DMS153 treated with DMSO at 0.1 percent for 48 hours (cell line): ENCODE measurements around the gene RPL35.

ENCODE experiments used
- DNase-seq: peaks from one replicate; lab custom pipeline; 2025; ENCODE audit not compliant: unreplicated experiment; lab: John Stamatoyannopoulos, UW

Gene RPL35

DNA sequence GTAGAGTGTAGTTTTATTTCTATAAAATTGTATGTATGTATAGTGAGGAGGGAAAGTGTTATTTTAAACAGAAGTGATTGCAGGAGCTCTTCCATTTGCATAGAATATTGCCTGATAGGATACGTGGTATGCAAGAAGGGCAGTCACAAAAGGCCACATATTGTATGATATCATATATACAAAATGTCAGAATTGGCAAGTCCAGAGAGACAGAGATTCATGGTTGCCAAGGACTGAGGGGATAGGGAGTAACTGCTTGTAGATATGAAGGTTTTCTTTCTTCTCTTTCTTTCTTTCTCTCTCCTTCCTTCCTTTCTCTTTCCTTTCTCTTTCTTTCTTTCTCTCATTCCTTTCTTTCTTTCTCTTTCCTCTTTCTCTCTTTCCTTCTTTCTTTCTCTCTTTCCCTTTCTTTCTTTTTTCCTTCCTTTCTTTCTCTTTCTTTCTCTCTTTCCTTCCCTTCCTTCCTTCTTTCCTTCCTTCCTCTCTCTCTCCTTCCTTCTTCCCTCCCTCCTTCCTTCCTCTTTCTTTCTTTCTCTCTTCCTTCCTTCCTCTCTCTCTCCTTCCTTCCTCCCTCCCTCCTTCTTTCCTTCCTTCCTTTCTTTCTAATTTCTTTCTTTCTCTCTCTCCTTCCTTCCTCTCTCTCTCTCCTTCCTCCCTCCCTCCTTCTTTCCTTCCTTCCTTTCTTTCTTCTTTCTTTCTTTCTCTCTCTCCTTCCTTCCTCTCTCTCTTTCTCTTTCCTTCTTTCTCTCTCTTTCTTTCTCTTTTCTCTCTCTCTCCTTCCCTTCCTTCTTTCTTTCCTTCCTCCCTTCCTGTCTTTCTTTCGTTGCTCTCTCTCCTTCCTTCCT, 33.0 kb downstream of the RPL35 start:
- no peak for DNase-seq

DNA sequence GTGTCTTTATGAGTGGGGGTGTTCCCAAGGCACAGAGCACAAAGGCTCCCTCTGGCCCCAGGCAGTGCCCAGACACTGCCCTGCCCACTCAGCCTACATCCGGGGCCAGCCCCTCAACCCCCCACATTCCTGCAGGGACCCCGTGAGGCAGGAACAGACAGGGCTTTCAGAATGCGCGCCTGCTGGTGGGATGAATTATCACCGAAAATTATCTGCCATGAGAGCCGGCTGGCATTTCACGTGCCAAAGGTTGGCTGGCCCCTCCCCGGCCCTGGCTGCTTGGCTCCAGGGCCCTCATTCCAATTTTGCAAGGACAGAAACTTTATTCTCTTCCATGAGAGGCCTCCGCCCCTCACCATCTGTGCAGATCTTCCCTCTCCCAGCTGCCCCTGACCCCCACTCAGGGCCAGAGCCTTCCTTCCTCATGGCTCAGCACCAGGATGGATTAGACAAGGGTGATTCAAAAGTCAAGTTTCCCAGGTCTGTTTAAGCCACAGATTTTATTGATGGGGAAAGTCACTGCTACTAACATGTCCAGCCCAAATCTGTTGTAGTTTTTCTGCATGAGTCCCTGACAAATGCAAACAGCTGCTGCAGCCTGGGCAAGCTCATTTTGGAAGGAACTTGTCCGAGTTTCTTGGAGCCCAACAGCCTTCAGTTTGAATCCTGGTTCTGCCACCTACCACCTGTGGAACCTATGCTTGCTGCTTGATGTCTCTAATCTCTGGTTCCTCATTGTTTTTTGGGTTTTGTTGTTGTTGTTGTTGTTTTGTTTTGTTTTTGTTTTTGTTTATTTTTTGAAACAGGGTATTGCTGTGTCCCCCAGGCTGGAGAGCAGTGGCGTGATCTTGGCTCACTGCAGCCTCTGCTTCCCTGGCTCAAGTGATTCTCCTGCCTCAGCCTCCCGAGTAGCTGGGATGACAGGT, 40.8 kb downstream of the RPL35 start:
- no peak for DNase-seq

DNA sequence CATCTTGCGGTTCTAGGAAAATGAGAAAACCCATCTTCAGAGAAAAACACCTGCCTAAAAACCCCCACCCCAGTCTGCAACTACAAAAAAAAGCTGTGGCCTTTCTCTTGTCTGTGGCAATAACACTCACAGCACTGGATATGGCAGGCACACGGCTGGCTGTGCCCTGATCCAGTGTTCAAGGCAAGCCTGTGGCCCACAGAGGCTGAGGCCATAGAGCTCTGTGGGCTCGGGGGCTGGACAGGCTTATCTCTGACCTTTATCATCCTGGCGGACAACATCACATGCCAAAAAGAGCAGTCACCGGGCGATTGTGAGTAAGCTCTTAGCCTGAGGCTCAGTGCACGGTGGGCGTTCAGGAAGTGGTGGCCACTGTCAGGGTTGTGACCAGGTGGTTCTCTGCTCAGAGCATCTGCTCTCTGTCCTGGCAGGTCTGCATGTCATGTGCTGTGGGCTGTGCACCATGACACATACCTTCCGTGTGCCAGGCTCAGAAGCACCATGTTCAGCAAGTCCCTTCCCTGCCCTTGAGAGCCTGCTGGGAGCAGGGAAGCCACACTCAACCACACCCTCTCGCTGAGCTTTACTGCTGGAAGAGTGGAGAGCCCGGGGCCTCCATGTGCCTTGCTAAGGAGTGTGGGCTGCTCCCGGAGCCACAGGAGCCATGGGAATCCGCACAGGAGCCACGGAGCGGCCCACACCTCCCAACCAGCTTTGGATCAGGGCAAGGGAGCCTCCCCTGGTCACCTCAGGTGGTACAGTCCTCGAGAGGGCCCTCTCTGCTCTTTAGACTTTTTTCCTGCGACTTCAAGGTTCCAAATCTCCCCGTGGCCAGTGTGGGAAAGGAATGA, 43.1 kb downstream of the RPL35 start:
- no peak for DNase-seq

DNA sequence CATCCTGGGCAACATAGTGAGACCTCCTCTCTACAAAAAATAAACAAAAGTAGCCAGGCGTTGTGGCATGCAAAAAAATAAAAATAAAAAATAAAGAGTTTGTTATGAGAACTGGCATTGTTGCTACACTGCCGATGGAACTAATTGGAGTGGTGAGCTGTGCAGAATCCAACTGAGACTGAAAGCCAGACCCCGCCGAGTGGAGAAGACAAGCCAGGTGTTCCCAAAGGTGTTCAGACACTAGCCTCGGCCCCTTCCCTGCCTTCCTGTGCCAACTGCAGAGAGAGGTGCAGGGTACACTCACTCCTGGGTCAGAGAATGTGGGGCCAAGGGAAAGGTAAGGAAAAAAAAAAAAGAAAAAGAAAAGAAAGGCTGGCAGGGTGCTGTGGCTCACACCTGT, 46.2 kb downstream of the RPL35 start:
- DNase-seq = no peak

DNA sequence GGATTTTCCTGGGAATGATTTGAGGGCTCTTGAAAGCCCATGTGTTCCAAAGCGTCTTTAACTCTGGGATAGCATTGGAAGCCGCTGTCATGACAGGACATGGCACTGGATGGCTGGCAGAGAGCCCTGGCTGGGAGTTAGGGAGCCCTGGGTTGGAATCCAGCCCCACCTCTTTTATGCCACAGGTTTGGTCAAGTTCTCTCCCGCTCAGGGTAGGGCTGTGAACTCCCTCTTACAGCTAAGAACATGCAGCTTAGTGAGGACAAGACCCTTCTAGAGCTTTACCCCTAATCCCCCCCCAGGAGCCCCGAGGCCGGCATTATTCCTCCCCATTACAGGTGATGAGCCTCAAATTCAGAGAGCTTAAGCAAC, 47.6 kb downstream of the RPL35 start:
- DNase-seq = no peak

DNA sequence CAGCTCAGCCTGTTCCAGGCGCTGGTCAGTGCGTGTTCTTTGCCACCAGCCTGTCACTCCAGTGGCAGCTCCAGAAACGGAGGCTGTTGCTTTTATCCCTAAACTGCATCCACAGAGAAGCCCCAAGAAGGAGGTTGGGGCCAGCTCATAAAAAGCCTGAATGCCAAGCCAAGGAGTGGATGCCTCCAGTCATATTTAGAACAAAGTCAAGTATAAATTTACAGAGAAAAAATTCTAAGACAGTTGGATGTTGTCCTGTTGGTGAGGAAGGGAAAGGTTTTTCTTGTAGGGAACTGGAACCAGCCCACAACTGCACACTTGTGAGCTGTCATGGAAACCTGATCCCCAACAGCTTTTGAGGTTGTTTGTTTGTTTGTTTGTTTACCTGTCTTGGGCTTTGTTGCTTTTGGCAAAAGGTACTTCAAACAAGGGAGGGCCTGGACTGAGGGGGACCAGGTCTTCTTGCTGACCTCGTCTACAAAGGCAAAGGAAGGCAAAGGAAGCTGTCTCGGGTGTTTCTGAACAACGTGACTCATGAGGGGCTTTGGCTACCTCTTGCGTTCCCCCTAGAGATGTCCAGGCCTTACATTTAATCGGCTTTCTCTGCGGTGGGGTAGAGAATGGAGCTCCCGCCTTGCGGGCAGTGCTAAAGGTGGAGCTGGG, 48.1 kb downstream of the RPL35 start:
- no peak for DNase-seq

DNA sequence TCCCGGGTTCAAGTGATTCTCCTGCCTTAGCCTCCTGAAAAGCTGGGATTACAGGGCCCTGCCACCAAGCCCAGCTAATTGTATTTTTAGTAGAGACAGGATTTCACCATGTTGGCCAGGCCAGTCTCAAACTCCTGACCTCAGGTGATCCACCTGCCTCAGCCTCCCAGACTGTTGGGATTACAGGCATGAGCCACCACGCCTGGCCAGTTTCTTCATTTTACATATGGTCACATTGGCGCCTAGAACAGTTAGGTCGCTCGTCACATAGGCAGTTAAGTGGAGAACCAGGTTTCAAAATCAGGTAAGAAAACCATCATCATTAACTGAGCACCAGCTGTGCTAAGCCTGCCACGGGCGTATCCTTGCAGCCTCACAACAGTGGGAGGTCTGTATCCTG, 48.7 kb downstream of the RPL35 start:
- no peak for DNase-seq

DNA sequence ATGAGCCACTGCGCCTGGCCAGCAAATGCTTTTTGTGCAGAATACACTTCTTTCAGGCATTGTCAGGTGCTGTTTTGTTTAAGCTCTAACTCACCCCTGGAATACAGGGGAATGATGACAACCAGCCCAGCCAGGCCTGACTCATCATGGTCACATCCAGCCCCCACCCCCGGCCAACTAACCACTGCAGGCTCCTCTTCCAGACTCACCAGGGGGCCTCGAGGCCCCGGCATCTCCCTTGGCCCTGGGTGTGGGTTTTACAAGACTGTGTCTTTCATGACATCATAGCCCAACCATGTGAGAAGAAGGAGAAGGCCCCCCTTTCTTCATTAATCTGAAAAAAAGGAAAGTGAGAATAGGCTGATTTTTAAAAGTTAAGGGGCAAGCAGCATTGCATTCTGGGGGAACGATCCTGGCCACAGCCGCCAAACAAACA, 49.3 kb downstream of the RPL35 start:
- DNase-seq = no peak

DNA sequence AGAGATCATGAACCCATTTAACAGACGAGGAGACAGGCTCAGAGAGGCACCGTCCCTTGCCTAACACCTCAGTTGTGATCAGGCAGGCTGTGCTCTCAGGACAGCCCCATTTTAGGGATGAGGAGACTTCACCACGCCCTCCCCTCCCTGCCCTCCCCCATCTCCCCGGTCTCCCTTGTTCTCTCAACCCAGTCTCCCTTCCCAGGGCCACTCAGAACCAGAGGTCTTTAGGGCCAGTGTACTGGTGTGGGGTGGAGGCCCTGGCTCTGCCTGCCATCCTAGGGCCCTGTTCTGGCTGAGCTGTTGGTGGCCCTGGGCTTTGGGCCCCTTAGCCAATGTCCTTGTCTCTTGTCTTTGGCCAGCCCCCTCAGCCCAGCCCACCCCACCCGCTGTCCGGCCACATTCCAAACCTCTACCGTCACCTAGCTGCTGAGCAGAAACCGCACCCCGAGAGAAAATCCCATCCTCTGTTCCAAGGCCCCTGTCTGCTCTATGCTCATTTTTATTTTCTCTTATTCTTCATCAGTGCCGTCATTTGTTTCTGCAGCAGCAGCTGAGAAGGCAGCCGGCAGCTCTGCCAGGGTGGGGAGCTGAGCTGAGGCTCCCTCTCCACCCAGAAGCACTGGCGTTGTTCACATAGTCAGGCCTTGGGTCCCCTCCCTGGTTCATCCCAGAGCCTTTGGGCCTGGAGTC, 50.9 kb downstream of the RPL35 start:
- no peak for DNase-seq

DNA sequence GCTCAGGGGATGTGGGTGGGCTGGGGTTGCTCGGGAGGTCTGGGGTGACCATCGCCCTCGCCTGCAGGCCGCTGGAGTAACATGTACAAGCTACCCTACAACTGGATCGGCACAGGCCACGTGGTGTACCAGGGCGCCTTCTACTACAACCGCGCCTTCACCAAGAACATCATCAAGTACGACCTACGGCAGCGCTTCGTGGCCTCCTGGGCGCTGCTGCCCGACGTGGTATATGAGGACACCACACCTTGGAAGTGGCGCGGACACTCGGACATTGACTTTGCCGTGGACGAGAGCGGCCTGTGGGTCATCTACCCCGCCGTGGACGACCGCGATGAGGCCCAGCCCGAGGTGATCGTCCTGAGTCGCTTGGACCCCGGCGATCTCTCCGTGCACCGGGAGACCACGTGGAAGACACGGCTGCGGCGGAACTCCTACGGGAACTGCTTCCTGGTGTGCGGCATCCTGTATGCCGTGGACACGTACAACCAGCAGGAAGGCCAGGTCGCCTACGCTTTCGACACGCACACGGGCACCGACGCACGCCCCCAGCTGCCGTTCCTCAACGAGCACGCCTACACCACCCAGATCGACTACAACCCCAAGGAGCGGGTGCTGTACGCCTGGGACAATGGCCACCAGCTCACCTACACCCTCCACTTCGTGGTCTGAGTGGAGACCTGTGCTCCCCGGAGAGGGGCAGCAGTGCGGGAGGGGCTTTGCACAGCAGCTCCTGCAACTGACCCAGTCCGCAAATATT, 51.8 kb downstream of the RPL35 start:
- no peak for DNase-seq

DNA sequence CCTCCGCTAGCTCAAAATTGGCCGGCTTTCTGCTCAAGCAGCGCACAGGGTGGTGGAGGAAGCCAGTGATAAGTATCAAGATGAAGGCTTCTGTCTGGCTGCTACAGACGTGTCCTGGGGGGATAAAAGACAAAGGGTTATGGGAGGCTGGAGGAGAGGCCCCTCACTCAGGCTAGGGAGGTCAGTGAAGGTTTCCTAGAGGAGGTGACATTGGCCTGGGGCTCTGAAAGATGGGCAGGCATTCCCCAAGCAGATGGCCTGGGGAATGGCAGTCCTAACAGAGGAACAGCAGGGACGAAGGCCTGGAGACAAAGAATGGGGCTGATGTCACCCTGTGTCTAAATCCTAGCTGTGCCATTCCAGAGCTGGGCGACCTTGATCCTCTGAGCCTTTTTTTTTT, 52.5 kb downstream of the RPL35 start:
- no peak for DNase-seq

DNA sequence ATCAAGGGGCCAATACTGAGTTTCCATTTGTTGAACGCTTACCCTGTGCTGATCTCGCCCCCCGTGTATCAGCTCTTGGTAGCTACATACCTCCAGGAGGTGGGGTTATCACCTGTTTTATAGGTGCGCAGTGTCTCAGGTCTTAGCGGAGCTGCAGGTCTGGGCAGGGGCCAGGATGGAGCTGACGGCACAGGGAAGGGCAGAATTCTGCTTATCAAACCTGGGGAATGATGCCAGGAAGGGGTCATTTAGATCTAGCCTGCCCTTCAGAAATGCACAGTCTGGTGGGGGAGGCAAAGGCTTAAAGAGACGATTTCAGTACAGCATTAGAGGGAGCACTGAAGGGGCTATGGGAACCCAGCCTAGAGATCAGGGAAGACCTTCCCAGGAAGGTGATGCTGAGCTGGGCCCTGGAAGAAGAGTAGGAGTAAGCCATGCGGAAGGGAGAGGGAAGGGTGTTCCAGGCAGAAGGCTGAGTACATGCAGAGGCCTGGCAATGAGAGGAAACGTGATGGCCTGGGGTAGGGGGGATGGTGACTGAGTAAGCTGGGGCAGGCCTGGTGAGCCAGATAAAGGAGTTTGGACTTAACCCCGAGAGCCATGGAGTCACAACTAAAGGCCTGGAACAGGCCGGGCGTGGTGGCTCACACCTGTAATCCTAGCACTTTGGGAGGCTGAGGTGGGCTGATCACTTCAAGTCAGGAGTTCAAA, 53.4 kb downstream of the RPL35 start:
- no peak for DNase-seq
